Loucy (cell line): Measurements from ENCODE around the gene STRBP.

Experiments
- EZH2phosphoT487 ChIP-seq: fragments of 200-600 bp; IDR thresholded peaks from 2 replicates; pipeline ENCODE4 v1.6.1; 2018; ENCODE audit warnings: antibody characterized with exemption, mild to moderate bottlenecking, moderate library complexity, borderline replicate concordance
- TF ChIP-seq, protein P1 (sequence below): fragments of 200-600 bp; sonication (generic); conservative IDR thresholded peaks from 2 replicates; pipeline ENCODE4 v1.5.1; 2014; ENCODE audit warnings: mild to moderate bottlenecking, antibody characterized with exemption, low read length

GRCh38 chr9:123216251-123216797 is 52.1 kb downstream of the STRBP start:
- TF ChIP-seq, protein P1, sequence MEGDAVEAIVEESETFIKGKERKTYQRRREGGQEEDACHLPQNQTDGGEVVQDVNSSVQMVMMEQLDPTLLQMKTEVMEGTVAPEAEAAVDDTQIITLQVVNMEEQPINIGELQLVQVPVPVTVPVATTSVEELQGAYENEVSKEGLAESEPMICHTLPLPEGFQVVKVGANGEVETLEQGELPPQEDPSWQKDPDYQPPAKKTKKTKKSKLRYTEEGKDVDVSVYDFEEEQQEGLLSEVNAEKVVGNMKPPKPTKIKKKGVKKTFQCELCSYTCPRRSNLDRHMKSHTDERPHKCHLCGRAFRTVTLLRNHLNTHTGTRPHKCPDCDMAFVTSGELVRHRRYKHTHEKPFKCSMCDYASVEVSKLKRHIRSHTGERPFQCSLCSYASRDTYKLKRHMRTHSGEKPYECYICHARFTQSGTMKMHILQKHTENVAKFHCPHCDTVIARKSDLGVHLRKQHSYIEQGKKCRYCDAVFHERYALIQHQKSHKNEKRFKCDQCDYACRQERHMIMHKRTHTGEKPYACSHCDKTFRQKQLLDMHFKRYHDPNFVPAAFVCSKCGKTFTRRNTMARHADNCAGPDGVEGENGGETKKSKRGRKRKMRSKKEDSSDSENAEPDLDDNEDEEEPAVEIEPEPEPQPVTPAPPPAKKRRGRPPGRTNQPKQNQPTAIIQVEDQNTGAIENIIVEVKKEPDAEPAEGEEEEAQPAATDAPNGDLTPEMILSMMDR: no peak
- TF ChIP-seq EZH2phosphoT487: no peak
